Dermis blood vessel endothelial cell (primary cell): Measurements from ENCODE around the gene MS4A6E. TPM values are rescaled to one million over a fixed set of nuclear protein-coding genes. Genes with fewer than 3 reads are reported as not detected.
"Not testable (repeated sequence)": the region's sequence is repeated elsewhere in the genome, so short reads cannot be mapped to it uniquely, and the experiment has no call there.

Experiments
- DNase-seq: peaks from one replicate; pipeline ENCODE4 v3.0.0; 2010
- total RNA-seq: library from RNA; depleted of rRNA; stranded (reverse); fragments of >200 nt; gene quantifications from 2 replicates; pipeline ENCODE4 v1.2.3, GENCODE V29; 2014

MS4A6E gene
- not detected in 2 replicates for total RNA-seq

GRCh38 chr11:60326955-60327354, at the start of gene MS4A6E:
TSS of gene MS4A6E (plus strand) at chr11:60327255. CDS start at chr11:60334896, 7,641 bp downstream.
- no peak for DNase-seq

GRCh38 chr11:60280412-60280811, 46.6 kb upstream of the MS4A6E start, which contains the start of gene MS4A4A:
TSS of gene MS4A4A (plus strand) at chr11:60280666. CDS start at chr11:60280676, 10 bp downstream.
- DNase-seq: no peak

GRCh38 chr11:60281485-60281884, 45.6 kb upstream of the MS4A6E start:
- DNase-seq: no peak

GRCh38 chr11:60282286-60282685, 44.8 kb upstream of the MS4A6E start:
- DNase-seq: no peak

- DNase-seq: peak; percentile 13
Observed at GRCh38 chr11:60285411-60286126, 41.5 kb upstream of the MS4A6E start.

GRCh38 chr11:60288531-60288930, 38.5 kb upstream of the MS4A6E start:
- DNase-seq: no peak

GRCh38 chr11:60292145-60292544, 34.9 kb upstream of the MS4A6E start:
- DNase-seq: no peak

GRCh38 chr11:60301178-60301577, 25.9 kb upstream of the MS4A6E start:
- DNase-seq: no peak

- DNase-seq: not testable (repeated sequence)
Observed at GRCh38 chr11:60301884-60302283, 25.2 kb upstream of the MS4A6E start.

- DNase-seq: no peak
Observed at GRCh38 chr11:60303661-60304060, 23.4 kb upstream of the MS4A6E start.

GRCh38 chr11:60305906-60306619, 21.0 kb upstream of the MS4A6E start:
- peak; percentile 4 for DNase-seq

GRCh38 chr11:60307507-60308195, 19.4 kb upstream of the MS4A6E start:
- no peak for DNase-seq

GRCh38 chr11:60310407-60310998, 16.6 kb upstream of the MS4A6E start:
- no peak for DNase-seq

GRCh38 chr11:60314635-60315321, 12.3 kb upstream of the MS4A6E start:
- peak; percentile 18 for DNase-seq

GRCh38 chr11:60315871-60316270, 11.2 kb upstream of the MS4A6E start:
- no peak for DNase-seq

- no peak for DNase-seq
Observed at GRCh38 chr11:60316317-60316716, 10.7 kb upstream of the MS4A6E start.

- DNase-seq: no peak
Observed at GRCh38 chr11:60318726-60319125, 8.3 kb upstream of the MS4A6E start.

GRCh38 chr11:60321051-60321450, 6.0 kb upstream of the MS4A6E start:
- no peak for DNase-seq

GRCh38 chr11:60328460-60328859, 1.4 kb downstream of the MS4A6E start:
- DNase-seq: no peak

GRCh38 chr11:60332846-60333245, 5.8 kb downstream of the MS4A6E start:
- no peak for DNase-seq

- DNase-seq: peak; percentile 82
Observed at GRCh38 chr11:60334005-60334620, 7.1 kb downstream of the MS4A6E start.
